ENCODE data around the gene TBKBP1. TPM values are rescaled to one million over a fixed set of nuclear protein-coding genes. Genes with fewer than 3 reads are reported as not detected.
A peak's percentile ranks its signal among the peaks of the same experiment; 100 is the strongest.

Gene TBKBP1
- total and polyA plus RNA-seq, 3 experiments from 2014 or later, result 1.8 to 6.7 (median 6.6) TPM

GRCh38 chr17:47695429-47696376 lies 1.7 kb downstream of the TBKBP1 start:
- Histone ChIP-seq H3K4me1 (ENCODE audit: insufficient read depth, low read length) (peaks cover 38% of the 10 kb centered on the region), H3K9me3 (ENCODE audit: low read length) (no peaks in the 10 kb centered on the region), H3K27ac (ENCODE audit: low read depth, low read length) (peak overlapping the region; percentile 51), H3K4me3 (ENCODE audit: low read length) (peak overlapping the region; percentile 53), H3K36me3 (ENCODE audit: insufficient read depth, low read length) (no peaks in the 10 kb centered on the region), H3K27me3 (ENCODE audit: insufficient read depth, low read length, poor library complexity, severe bottlenecking) (no peaks in the 10 kb centered on the region)
- Mint-ChIP-seq H3K27me3 (peaks cover 0 to 2% of the 10 kb centered on the region in 2 donors), H3K4me3 (peak overlapping the region; percentile 83 to 95 (median 90)), H3K4me1 (peaks cover 45 to 62% (median 49%) of the 10 kb centered on the region in 3 donors), H3K36me3 (peaks cover 0 to 4% (median 0%) of the 10 kb centered on the region in 3 donors), H3K9me3 (no peaks in the 10 kb centered on the region), H3K27ac (peak overlapping the region; percentile 59 to 94 (median 89))
- DNase-seq, result no peak
- CTCF ChIA-PET, result interaction anchor here (1.0 to 2.3 kb wide), 6 partner anchors 8 to 37 kb away, joined by 3 to 8 read pairs (median 3); partner anchors contain the start of gene TBX21
- POLR2A ChIA-PET, result interaction anchor here (0.6 kb wide), 1 partner anchor 67 kb away, joined by 3 read pairs; no protein-coding TSS in a partner anchor

GRCh38 chr17:47696717-47697642 lies 3.0 kb downstream of the TBKBP1 start:
- Mint-ChIP-seq H3K36me3 (peaks cover 0 to 4% (median 0%) of the 10 kb centered on the region in 3 donors), H3K27me3 (peaks cover 0 to 2% of the 10 kb centered on the region in 2 donors), H3K9me3 (no peaks in the 10 kb centered on the region), H3K27ac (peak overlapping the region; percentile 21 to 90 (median 65)), H3K4me3 (peak overlapping the region in 5 of 7 donors; percentile 44 to 82 (median 62)), H3K4me1 (peaks cover 54 to 71% (median 58%) of the 10 kb centered on the region in 3 donors)
- no peaks in the 10 kb centered on the region for H3K9me3 ChIP-seq (ENCODE audit: low read length)
- no peak for DNase-seq
- no peak overlapping the region for H3K4me3 ChIP-seq (ENCODE audit: low read length)
- POLR2A ChIA-PET, result interaction anchor here (0.6 to 1.1 kb wide), 2 partner anchors 36 to 250 kb away, joined by 3 read pairs; partner anchors contain the start of gene TBX21
- peaks cover 51% of the 10 kb centered on the region for H3K4me1 ChIP-seq (ENCODE audit: insufficient read depth, low read length)
- no peak overlapping the region for H3K27ac ChIP-seq (ENCODE audit: low read depth, low read length)
- no peaks in the 10 kb centered on the region for H3K27me3 ChIP-seq (ENCODE audit: insufficient read depth, low read length, poor library complexity, severe bottlenecking)
- H3K36me3 ChIP-seq (ENCODE audit: insufficient read depth, low read length), result no peaks in the 10 kb centered on the region
- CTCF ChIA-PET, result interaction anchor here (0.8 to 7.2 kb wide), 12 partner anchors 9 to 93 kb away, joined by 3 to 84 read pairs (median 4); partner anchors contain the start of genes KPNB1 and TBX21

GRCh38 chr17:47697906-47698711 lies 4.1 kb downstream of the TBKBP1 start:
- peaks cover 0 to 2% of the 10 kb centered on the region in 2 donors for H3K27me3 Mint-ChIP-seq
- Histone ChIP-seq H3K27ac (ENCODE audit: low read depth, low read length) (no peak overlapping the region), H3K4me1 (ENCODE audit: insufficient read depth, low read length) (peaks cover 55% of the 10 kb centered on the region), H3K4me3 (ENCODE audit: low read length) (no peak overlapping the region), H3K36me3 (ENCODE audit: insufficient read depth, low read length) (no peaks in the 10 kb centered on the region), H3K9me3 (ENCODE audit: low read length) (no peaks in the 10 kb centered on the region), H3K27me3 (ENCODE audit: insufficient read depth, low read length, poor library complexity, severe bottlenecking) (no peaks in the 10 kb centered on the region)
- DNase-seq, result peak in 1 of 5 donors; percentile 40
- POLR2A ChIA-PET, result interaction anchor here (0.6 kb wide), 1 partner anchor 22 kb away, joined by 3 read pairs; no protein-coding TSS in a partner anchor
- H3K4me3 Mint-ChIP-seq, result peak overlapping the region in 4 of 7 donors; percentile 19 to 69 (median 33)
- peaks cover 53 to 71% (median 56%) of the 10 kb centered on the region in 3 donors for H3K4me1 Mint-ChIP-seq
- peaks cover 0 to 4% (median 0%) of the 10 kb centered on the region in 3 donors for H3K36me3 Mint-ChIP-seq
- H3K9me3 Mint-ChIP-seq, result no peaks in the 10 kb centered on the region
- CTCF ChIA-PET, result interaction anchor here (0.8 to 7.2 kb wide), 17 partner anchors 9 to 92 kb away, joined by 3 to 84 read pairs (median 4); partner anchors contain the start of genes KPNB1 and TBX21
- peak overlapping the region in 5 of 8 donors; percentile 32 to 90 (median 51) for H3K27ac Mint-ChIP-seq

- Histone ChIP-seq H3K27me3 (ENCODE audit: insufficient read depth, low read length, poor library complexity, severe bottlenecking) (no peaks in the 10 kb centered on the region), H3K9me3 (ENCODE audit: low read length) (no peaks in the 10 kb centered on the region), H3K36me3 (ENCODE audit: insufficient read depth, low read length) (no peaks in the 10 kb centered on the region), H3K4me3 (ENCODE audit: low read length) (no peak overlapping the region), H3K4me1 (ENCODE audit: insufficient read depth, low read length) (peaks cover 59% of the 10 kb centered on the region), H3K27ac (ENCODE audit: low read depth, low read length) (no peak overlapping the region)
- Mint-ChIP-seq H3K36me3 (peaks cover 0 to 1% (median 0%) of the 10 kb centered on the region in 3 donors), H3K9me3 (no peaks in the 10 kb centered on the region), H3K27ac (peak overlapping the region in 7 of 8 donors; percentile 1 to 89 (median 63)), H3K27me3 (peaks cover 0 to 2% of the 10 kb centered on the region in 2 donors), H3K4me1 (peaks cover 58 to 74% (median 59%) of the 10 kb centered on the region in 3 donors), H3K4me3 (peak overlapping the region in 4 of 7 donors; percentile 22 to 84 (median 32))
- POLR2A ChIA-PET, result interaction anchor here (3.4 kb wide), 1 partner anchor 34 kb away, joined by 20 read pairs; the partner anchor contains the start of gene TBX21
- peak; percentile 63 to 85 (median 72) for DNase-seq
- CTCF ChIA-PET, result interaction anchor here (0.7 to 7.2 kb wide), 26 partner anchors 8 to 363 kb away, joined by 3 to 84 read pairs (median 4); partner anchors contain the start of genes KPNB1, SCRN2 and TBX21
These were observed 5.0 kb downstream of the TBKBP1 start for GRCh38 chr17:47698749-47699535.

GRCh38 chr17:47699536-47699840 lies 5.5 kb downstream of the TBKBP1 start:
- ChIA-PET POLR2A (interaction anchor here (3.4 kb wide), 1 partner anchor 33 kb away, joined by 20 read pairs; the partner anchor contains the start of gene TBX21), CTCF (interaction anchor here (0.7 to 7.2 kb wide), 26 partner anchors 8 to 363 kb away, joined by 3 to 84 read pairs (median 4); partner anchors contain the start of genes KPNB1, SCRN2 and TBX21)
- Histone ChIP-seq H3K36me3 (ENCODE audit: insufficient read depth, low read length) (no peaks in the 10 kb centered on the region), H3K9me3 (ENCODE audit: low read length) (no peaks in the 10 kb centered on the region), H3K4me1 (ENCODE audit: insufficient read depth, low read length) (peaks cover 64% of the 10 kb centered on the region), H3K27ac (ENCODE audit: low read depth, low read length) (no peak overlapping the region), H3K4me3 (ENCODE audit: low read length) (no peak overlapping the region), H3K27me3 (ENCODE audit: insufficient read depth, low read length, poor library complexity, severe bottlenecking) (no peaks in the 10 kb centered on the region)
- Mint-ChIP-seq H3K36me3 (peaks cover 0 to 1% (median 0%) of the 10 kb centered on the region in 3 donors), H3K4me1 (peaks cover 63 to 80% (median 65%) of the 10 kb centered on the region in 3 donors), H3K27me3 (peaks cover 0 to 2% of the 10 kb centered on the region in 2 donors), H3K4me3 (peak overlapping the region in 5 of 7 donors; percentile 36 to 81 (median 51)), H3K27ac (peak overlapping the region; percentile 48 to 92 (median 70)), H3K9me3 (no peaks in the 10 kb centered on the region)
- no peak for DNase-seq

Measured in CD8-positive, alpha-beta memory T cell (primary cell).